SHP77 treated with DMSO at 0.1 percent for 48 hours (cell line): ENCODE measurements around the gene SAMD4A.
"Not testable (repeated sequence)": the region's sequence is repeated elsewhere in the genome, so short reads cannot be mapped to it uniquely, and the experiment has no call there.

Source experiments
- DNase-seq: peaks from one replicate; lab custom pipeline; 2025; lab: John Stamatoyannopoulos, UW

SAMD4A gene

GRCh38 chr14:54734966-54735365 is 168.0 kb downstream of the SAMD4A start:
- DNase-seq = no peak

GRCh38 chr14:54735424-54735823 is 168.5 kb downstream of the SAMD4A start:
- no peak for DNase-seq

GRCh38 chr14:54737132-54737711 is 170.3 kb downstream of the SAMD4A start:
- DNase-seq = no peak

- DNase-seq = no peak
Observed at GRCh38 chr14:54738009-54738408, 171.1 kb downstream of the SAMD4A start.

- no peak for DNase-seq
Observed at GRCh38 chr14:54739514-54739913, 172.6 kb downstream of the SAMD4A start.

GRCh38 chr14:54742492-54743350 is 175.8 kb downstream of the SAMD4A start:
- no peak for DNase-seq

GRCh38 chr14:54743382-54743781 is 176.5 kb downstream of the SAMD4A start:
- DNase-seq = no peak

GRCh38 chr14:54746019-54746418 is 179.1 kb downstream of the SAMD4A start:
- no peak for DNase-seq

- DNase-seq = no peak
Observed at GRCh38 chr14:54747616-54748015, 180.7 kb downstream of the SAMD4A start.

- DNase-seq = no peak
Observed at GRCh38 chr14:54749180-54749579, 182.3 kb downstream of the SAMD4A start.

GRCh38 chr14:54749727-54750126 is 182.8 kb downstream of the SAMD4A start:
- DNase-seq = no peak

GRCh38 chr14:54752611-54753010 is 185.7 kb downstream of the SAMD4A start:
- DNase-seq = not testable (repeated sequence)

GRCh38 chr14:54753396-54753795 is 186.5 kb downstream of the SAMD4A start:
- not testable (repeated sequence) for DNase-seq

- DNase-seq = no peak
Observed at GRCh38 chr14:54754116-54754622, 187.2 kb downstream of the SAMD4A start.

- DNase-seq = no peak
Observed at GRCh38 chr14:54754623-54755386, 187.9 kb downstream of the SAMD4A start.

GRCh38 chr14:54756656-54757392 is 189.9 kb downstream of the SAMD4A start:
- no peak for DNase-seq

GRCh38 chr14:54758041-54758440 is 191.1 kb downstream of the SAMD4A start:
- no peak for DNase-seq

- no peak for DNase-seq
Observed at GRCh38 chr14:54759982-54760585, 193.2 kb downstream of the SAMD4A start.

GRCh38 chr14:54760866-54761575 is 194.1 kb downstream of the SAMD4A start:
- DNase-seq = no peak

- DNase-seq = no peak
Observed at GRCh38 chr14:54761835-54762234, 194.9 kb downstream of the SAMD4A start.

GRCh38 chr14:54762296-54762695 is 195.4 kb downstream of the SAMD4A start:
- DNase-seq = no peak
